ENCODE results near the gene CYFIP2.

The CYFIP2 gene

GRCh38 chr5:157289164-157289819 is 23.4 kb downstream of the CYFIP2 start:
- DNase-seq, result no peak

GRCh38 chr5:157290156-157290980 is 24.4 kb downstream of the CYFIP2 start:
- DNase-seq, result no peak

- no peak for DNase-seq
Measured at GRCh38 chr5:157290981-157291711, 25.2 kb downstream of the CYFIP2 start.

- no peak for DNase-seq
Measured at GRCh38 chr5:157292599-157292998, 26.7 kb downstream of the CYFIP2 start.

- no peak for DNase-seq
Measured at GRCh38 chr5:157294407-157295091, 28.6 kb downstream of the CYFIP2 start.

GRCh38 chr5:157295247-157295646 is 29.3 kb downstream of the CYFIP2 start:
- DNase-seq, result no peak

- no peak for DNase-seq
Measured at GRCh38 chr5:157300564-157300963, 34.6 kb downstream of the CYFIP2 start.

GRCh38 chr5:157301066-157301465 is 35.1 kb downstream of the CYFIP2 start:
- DNase-seq, result no peak

- DNase-seq, result no peak
Measured at GRCh38 chr5:157303023-157303422, 37.1 kb downstream of the CYFIP2 start.

GRCh38 chr5:157303667-157304327 is 37.9 kb downstream of the CYFIP2 start:
- DNase-seq, result no peak

GRCh38 chr5:157306081-157306480 is 40.2 kb downstream of the CYFIP2 start:
- no peak for DNase-seq

GRCh38 chr5:157306692-157307471 is 41.0 kb downstream of the CYFIP2 start:
- DNase-seq, result no peak

GRCh38 chr5:157308836-157309465 is 43.0 kb downstream of the CYFIP2 start:
- no peak for DNase-seq

- no peak for DNase-seq
Measured at GRCh38 chr5:157309796-157310195, 43.9 kb downstream of the CYFIP2 start.

- no peak for DNase-seq
Measured at GRCh38 chr5:157311595-157311994, 45.7 kb downstream of the CYFIP2 start.

GRCh38 chr5:157312492-157312891 is 46.6 kb downstream of the CYFIP2 start:
- DNase-seq, result no peak

GRCh38 chr5:157322581-157322980 is 56.7 kb downstream of the CYFIP2 start:
- DNase-seq, result no peak

- DNase-seq, result no peak
Measured at GRCh38 chr5:157323107-157323706, 57.3 kb downstream of the CYFIP2 start.

GRCh38 chr5:157324237-157324636 is 58.3 kb downstream of the CYFIP2 start:
- no peak for DNase-seq

- no peak for DNase-seq
Measured at GRCh38 chr5:157326440-157327005, 60.6 kb downstream of the CYFIP2 start.

Data from midbrain (tissue), 1 donor.